Stimulated activated CD8-positive, alpha-beta memory T cell treated with anti-CD3 and anti-CD28 coated beads, Interleukin-7, amount 100 ng/mL, for 1 hour (primary cell): Measurements from ENCODE around the gene LGALS8.

ENCODE experiments used
- DNase-seq, 2 donors: peaks; one replicate each; pipeline ENCODE4 v3.0.0-alpha.2; 2020; ENCODE audit warnings: low read depth in 2 of 2

The LGALS8 gene

DNA sequence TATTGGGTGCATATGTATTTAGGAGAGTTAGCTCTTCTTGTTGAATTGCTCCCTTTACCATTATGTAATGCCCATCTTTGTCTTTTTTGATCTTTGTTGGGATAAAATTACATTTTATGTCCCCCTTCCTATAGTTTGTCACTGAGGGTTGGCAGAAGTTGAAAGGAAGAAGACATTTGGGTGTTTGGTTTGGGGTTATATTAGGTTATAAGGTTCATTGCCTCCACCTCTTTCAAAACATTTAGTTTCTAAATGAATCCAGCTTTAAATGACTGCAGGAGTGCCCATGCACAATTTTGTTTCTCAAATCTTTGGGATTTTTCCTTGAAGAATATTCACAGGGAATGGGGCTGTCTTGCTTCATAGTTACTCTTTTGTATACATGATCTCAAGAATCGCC is 14.6 kb upstream of the LGALS8 start:
- no peak for DNase-seq

DNA sequence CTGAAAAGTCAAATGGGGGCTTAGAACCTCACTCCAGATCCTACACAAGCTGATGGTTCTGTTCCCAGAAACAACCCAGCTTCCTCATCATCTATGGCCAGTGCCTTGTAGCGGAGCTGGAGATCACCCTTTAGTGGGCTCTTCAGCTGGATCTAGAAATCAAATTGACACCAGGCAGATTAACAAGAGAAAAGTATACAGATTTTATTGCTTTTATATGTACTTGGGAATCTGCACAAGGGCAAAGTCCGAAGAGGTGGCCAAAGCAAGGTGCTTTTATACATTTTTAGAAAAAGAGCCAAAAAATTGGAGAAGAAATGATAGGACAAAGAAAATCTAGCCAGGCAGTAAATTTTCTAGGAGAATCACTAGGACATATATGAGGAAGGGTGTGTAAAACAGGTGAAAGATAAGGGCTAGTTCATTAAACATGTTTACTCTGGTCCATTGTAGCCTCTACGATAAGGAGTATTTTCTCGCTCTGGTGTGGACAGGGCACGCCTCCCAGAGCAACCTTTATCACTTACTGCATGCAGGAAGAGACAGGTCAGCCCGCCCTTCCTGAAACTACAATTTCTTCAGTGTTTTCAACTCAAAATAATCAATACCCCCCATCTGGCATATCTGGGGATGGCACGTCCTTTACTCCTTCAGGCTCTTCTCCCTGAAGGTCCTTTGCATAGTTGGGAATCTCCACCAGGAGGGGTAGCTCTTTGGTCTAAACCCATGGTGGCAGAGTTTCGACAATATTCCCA is 14.0 kb upstream of the LGALS8 start:
- no peak for DNase-seq

DNA sequence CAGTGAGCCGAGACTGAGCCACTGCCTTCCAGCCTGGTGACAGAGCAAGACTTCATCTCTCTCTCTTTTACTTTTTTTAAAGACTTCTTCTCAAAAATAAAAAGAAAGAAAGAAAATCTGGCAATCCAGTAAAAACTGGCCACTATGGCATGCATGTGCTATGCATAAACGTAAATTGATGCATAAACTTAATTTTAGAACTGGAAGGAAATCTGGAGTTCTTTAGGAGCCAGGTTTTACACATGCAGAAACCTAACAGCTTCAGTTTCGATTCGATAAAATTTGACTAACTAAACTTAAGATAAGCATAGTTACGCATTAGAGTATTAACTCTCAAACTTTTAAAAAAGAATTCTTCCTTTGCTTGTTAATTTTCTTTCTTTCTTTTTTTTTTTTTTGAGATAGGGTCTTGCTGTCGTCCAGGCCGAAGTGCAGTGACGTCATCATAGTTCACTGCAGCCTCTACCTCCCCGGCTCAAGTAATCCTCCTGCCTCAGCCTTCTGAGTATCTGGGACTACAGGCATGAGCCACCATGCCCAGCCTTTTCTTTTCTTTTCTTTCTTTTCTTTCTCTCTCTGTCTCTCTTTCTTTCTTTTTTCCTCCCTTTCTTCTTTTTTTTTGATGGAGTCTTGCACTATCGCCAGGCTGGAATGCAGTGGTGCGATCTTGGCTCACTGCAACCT is 11.9 kb upstream of the LGALS8 start:
- DNase-seq, result no peak

DNA sequence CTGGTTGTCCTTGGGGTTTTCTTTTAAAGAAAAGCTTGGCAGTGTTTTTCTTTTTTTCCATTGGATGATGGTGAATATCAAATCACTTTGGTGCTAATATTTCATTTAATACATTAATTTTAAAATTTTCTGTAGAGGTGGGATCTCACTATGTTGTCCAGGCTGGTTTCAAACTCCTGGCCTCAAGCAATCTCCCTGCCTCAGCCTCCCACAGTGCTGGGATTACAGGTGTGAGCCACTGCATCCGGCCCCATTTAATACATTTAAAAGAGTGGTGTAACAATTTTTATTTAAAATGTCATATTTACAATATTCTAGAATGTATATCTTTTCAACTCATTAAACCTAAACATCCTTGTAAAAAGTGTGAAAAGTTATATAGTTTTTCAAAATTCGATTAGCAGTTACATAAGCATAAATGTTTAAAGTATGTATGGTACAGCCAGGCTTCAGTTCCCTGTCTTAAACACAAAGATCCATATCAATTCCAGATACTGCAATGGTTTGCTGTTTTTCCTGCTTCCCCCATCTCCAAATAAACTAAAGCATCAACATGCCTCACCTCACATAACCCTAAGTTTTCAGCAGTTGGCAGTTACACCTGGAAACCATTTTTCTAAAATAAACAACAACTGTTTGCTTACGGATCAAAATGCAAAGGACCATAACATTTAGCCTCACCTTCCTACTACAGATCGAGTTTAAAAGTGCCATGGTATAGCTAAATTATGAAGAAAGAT is 8.9 kb upstream of the LGALS8 start:
- DNase-seq, result no peak

DNA sequence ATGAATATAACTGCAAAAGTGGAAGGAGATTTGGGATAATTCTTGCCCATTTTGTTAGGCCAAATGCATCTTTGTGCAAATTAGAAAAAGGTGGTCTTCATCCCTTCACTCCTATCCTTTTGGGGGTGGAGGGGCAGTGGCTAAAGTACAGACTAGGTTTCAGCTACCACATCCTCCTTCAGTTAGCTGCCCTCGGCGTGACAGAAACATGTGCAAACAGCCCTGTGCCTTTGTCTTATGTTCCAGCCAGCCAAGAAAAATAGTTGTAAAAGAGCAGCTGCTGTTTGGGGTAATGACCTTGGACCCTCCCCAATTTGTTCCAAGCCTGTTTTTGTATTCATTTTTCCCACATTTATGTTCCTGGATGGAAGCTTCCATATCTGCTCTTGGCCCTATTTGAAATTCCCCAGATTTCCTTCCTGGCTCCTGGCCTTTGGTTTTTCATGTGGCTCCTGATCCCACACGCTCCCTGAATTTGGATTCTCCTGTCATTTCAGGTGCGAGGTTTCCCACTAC is 8.3 kb upstream of the LGALS8 start:
- no peak for DNase-seq

DNA sequence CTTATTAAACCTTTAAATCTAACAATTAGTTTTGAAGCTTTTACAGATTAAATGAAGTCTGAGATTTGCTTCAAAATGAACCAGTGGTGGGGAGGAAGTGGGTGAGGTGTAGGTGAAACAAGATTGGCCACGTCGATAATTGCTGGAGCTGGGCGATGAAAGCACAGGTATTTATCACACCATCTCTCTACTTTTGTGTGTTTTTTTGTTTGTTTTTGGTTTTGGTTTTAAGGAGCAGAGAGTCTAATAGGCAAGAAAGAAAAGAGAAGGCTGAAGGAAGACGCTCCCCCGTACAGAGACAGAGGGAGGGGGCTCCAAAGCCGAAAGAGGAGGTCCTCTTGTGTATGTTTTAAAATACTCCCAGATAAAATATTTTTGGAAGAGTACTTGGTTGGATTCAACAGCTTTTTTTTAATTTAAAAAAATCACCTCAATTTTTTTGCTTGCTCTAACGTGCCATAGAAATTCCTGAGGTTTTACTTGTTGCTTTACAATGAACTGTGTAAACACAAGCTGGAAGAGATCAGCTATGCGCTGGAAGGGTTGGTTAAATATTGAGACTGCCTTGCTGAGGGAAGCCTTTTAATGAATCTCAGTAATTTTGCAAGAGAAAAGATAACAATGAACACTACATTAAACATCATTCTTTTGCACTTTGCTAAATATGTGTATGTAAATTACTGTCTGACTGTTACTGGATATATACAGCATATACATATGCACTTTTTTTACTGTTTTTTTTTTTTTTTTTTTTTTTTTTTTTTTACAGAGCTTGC is 6.7 kb upstream of the LGALS8 start:
- DNase-seq, result no peak

DNA sequence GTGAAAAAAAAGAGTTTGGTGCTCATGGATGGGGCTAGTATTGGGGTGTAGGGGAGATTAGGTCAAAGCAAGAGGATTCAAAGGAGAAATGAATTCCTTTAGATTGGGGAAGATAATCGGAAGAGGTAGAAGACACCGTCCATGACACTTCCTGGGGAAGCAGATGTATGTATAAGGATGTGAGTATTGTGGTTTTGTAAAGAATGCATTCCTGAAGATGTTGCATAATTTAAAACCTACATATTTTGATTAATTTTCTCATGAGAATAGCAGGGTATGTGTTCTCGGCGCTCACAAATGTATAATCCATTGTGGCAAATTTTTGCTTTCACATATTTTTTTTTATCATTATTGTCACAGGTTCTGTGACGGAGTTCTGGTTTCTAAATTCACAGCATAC is 5.5 kb upstream of the LGALS8 start:
- DNase-seq, result no peak

DNA sequence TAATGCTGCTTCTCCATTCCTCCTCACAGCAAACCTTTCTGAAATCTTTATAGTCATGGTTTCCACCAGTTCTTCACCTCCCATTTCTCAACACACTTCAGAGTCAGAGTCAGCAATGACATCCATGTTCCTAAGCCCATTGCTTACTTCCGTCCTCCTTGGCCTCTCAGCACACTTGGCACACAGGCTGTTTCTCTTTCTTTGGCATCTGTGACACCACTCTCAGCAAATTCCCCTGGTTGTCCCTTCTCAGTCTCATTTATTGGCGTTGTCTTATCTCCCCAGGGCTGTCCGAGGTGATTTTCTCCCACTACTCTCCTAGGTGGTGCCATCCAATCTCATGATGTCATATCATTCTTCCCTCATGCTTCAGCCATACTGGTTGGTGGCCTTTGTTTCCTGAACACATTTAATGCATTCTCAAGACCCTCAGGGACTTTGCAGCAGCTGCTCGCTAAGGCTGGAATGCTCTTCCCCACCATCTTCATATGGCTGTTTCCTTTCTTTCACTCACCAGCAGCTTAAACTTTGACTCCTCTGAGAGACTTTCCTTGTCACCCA is 3.3 kb upstream of the LGALS8 start:
- no peak for DNase-seq

DNA sequence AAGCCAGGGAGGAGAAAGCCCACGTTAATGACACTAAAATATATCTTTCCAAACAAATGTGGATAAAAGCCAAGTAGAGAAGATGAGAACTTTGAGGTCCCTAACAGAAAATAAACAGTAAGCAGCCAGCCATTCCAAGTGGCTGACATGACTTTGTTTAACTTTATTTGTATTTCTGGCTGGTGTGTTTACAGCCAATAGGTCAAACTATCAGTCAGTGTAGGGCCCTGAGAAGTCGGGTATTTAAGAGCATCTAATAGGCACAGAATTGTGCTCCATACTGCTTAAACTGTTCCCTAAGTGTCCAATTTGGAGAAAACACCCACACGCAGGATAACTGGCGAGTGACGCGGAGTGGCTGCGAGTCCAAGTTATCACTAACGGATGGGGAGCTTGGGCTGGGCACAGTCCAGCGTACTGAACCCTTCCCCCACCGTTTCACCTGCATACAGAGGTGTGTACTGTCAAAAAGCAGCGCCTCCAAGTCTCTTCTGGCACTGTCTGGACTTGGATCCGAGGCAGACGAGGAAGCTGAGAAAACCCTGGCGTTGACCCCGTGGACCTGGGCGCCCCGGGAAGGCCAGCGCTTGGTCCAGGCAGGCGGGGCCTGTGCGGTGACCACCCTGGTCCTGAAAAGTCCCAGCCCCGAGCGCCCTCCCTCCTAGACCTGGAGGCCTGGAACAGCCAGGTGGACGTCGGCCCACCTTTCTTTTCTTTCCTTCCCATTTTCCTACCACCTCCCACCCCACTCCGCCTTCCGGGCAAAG is 662 bp upstream of the LGALS8 start:
- DNase-seq, result no peak

DNA sequence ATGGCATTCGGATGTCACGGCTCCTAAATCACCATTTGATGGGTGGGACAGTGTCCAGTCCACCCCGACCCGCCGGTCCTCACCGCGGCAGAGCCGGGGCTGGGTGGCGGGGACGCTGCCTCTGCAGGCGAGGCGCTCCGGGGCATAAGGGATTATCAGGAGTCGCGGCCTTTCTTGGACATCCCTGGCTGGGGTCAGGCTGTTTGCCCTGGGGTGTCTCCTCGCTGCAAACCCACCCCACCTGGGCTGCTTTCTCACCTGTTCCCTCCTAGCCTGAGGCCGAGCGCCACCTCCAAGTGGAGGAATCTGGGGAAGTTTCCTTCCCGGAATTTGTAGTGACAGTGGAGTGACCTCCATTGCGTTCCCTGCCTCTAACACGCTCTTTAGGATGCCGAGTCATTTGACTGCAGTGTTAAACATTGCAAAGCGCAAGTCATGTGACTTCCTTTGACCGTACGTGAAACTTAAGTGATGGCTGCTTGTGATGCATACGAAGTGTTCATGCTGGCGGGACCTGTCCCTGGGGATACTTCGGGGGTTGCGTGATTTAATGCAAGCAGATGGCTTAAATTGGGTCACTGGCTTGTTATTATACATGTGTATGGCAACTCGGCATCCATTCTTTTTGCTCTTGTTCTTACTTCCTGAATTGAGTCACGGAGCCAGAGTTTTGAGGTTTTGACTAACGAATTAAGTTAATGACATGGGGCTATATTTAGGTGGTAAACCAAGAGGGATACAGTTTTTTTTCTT is 536 bp downstream of the LGALS8 start:
- DNase-seq, result peak in 1 of 2 donors; percentile 18

DNA sequence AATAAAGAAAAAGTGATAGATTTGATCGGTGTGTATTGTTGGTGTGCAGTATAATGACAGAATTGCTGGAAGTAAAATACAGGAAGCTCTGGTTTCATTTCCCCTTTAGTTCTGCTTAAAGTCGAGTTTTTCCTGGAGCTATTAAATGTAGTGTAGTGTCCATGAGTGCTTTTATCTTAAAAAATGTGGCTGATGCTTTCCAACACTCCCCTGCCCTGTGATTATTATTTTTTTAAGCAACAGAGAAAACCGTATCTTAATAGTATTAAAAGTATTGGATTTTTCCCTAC is 1.1 kb downstream of the LGALS8 start:
- DNase-seq, result no peak

DNA sequence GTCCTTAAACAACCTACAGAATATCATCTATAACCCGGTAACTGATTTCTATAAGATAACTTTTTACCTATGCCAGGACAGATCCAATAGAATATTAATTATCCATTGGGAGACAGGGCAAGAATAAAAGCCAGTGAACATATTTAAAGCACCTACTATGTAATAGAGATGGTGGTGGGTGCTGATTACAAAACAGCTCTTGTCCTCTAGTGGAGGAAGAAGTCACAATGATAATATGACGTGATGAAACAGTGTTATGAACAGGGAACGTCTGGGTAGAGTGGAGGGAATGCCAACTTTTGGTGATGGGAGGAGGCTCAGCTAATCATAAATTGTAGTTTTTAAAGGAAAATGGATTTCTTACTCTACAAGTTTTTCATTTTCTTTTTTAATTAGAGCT is 2.3 kb downstream of the LGALS8 start:
- DNase-seq, result no peak

DNA sequence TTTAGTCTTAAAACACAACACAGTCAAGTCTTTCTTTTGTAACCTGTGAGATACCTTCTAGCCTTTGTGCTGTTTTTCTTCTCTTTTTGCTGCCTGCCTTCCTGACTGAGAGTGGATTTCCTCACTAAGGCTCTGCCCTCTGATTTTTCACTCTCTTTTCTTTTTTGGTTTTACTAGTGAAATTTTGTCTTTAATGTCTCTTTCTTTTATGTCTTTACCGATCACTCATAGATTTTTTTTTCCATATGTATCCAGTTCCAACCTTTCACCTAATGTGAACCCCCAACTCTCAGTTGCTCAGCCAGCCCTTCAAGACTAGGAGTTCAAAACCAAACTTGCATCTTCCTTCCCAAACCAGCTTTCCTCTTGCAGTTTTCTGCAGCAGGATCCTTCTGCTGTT is 6.5 kb downstream of the LGALS8 start:
- no peak for DNase-seq

DNA sequence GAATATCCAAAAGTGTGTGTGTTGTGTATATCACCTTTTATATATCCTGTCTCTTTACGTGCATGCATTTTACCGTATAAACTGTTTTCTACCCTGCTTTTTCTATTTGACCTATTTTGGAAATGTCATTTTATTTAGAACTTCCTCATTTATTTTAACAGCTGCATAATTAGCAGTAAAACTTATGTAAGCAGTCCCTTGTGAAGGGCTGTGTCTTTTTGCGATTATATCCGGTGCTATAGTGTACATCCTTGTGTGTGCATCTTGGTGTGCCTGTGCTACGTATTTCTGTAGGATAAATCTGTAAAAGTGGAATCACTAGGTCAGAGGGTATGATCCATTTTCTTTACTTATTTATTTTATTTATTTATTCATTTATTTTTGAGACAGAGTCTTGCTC is 7.2 kb downstream of the LGALS8 start:
- no peak for DNase-seq

DNA sequence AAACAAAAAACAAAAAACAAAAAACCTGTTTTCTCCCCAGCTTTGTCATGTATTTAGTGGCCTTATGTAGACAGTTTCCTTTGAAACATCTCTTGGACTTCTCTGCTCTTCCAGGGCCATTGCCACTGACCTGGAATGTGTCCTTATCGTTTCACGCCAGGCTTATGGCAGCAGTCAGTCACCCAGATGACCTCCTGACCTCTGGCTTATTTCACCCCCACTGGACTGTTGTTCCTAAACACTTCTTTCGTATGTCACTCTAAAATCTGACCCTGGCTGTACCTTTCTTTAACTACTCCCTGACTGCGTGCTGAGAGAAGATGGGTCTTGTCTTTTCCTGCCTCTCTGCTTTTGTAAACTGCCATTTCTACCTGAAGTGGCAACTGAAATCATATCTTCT is 9.1 kb downstream of the LGALS8 start:
- no peak for DNase-seq

DNA sequence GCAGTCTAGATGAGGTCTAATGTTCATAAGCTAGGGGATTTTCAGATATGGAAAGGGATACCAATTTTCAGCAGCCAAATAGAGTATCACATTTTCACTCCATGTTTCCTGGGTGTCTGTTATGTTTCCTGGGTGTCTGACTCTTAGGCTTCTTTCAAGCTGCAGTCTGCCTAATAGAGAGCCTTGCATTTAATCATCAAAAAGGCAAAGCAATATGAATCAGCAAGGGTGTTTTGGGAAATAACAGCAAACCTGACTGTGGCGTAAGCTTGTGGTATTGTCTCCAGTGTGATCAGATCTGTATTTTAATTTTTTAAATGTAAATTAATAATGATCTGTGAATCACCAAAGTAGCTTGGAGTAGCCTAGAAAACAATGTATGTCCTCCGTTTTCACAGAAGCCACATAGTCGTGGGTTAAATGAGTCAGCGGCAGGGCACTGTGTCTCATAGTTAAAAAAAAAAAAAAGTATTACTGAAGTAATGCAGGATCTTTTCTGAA is 10.4 kb downstream of the LGALS8 start:
- DNase-seq, result no peak

DNA sequence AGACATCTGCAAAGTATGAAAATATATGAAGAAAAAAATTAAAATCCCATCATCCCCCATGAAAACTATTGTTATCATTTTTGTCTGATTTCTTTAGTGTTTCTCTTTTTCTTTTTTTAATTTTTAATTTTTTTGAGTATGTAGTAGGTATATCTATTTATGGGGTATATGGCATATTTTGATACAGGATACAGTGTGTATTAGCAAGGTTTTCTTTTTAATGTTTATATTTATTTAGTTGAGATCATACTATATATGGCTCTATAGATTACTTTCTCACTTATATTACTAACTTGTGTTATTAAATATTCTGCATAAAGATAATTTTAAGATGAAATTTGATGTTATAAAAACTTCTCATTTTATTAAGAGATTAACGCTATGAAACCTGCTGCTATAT is 11.4 kb downstream of the LGALS8 start:
- no peak for DNase-seq

DNA sequence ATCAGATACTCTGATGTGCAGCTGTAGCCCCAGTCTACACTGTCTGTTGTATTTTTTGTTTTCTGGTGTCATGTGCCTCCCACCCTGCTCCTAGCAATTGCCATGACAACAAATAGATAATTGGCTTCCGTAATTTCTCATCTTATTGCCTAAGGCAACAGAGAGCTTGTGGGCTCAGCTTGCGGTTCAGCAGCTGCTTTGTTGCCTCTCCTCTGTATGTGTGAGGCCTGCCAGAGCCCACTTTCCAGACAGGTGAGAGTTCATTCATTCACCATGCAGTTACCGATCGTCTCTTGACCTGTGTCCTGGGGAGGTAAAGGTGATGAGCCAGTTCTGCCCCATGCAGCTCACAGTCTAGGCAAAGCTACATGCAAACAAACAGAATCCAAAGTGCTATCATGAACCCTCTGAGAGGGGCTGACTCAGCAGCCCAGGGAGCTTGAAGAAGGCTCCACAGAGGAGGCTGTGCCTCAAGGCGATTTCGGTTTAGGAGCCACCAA is 11.9 kb downstream of the LGALS8 start:
- no peak for DNase-seq

DNA sequence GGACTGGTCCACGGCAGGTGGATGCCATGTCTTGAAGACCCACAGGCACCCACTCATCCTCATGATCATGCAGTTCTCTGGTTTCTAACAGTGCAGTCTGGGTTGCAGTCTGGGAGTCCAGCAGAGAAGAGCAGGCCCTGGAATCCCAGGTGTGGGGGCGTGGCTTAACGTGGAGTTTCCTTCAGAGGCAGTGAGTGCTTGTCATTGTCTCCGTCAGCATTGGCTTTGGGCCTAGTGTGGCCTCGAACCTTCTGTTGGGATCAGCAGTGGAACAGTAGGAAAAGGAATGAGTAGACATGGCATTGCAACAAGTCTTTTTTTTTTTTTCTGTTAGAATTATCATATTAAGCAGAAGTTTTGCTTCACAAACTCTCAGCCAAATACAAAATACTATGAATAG is 12.8 kb downstream of the LGALS8 start:
- no peak for DNase-seq
